HepG2 (cell line): ENCODE data around the gene CLDN20. TPM values are rescaled to one million over a fixed set of nuclear protein-coding genes. Genes with fewer than 3 reads are reported as not detected.

Experiments used
- FOXC1 ChIP-seq: sonication (generic); formaldehyde crosslinking; IDR thresholded peaks from 2 replicates; pipeline ENCODE4 v1.8.0; 2022; ENCODE audit warnings: mild to moderate bottlenecking, missing genetic modification reagents, borderline replicate concordance
- HES4 ChIP-seq: sonication (generic); formaldehyde crosslinking; IDR thresholded peaks from 2 replicates; pipeline ENCODE4 v1.9.0; 2021; ENCODE audit warnings: mild to moderate bottlenecking, missing genetic modification reagents, borderline replicate concordance
- KLF11 ChIP-seq: IDR thresholded peaks from 2 replicates; pipeline ENCODE4 v1.6.1; 2016; ENCODE audit warnings: missing compliant biosample characterization
- MAFG ChIP-seq: sonication (generic); formaldehyde crosslinking; IDR thresholded peaks from 2 replicates; pipeline ENCODE4 v1.5.1; 2020; ENCODE audit warnings: mild to moderate bottlenecking, missing genetic modification reagents
- MYC ChIP-seq: sonication (generic); formaldehyde crosslinking; IDR thresholded peaks from 2 replicates; pipeline ENCODE4 v1.9.0; 2021; ENCODE audit warnings: missing genetic modification reagents, borderline replicate concordance
- NCOA2 ChIP-seq: sonication (generic); formaldehyde crosslinking; IDR thresholded peaks from 2 replicates; pipeline ENCODE4 v1.8.0; 2022; ENCODE audit warnings: inconsistent platforms
- NRL ChIP-seq: sonication (generic); formaldehyde crosslinking; IDR thresholded peaks from 2 replicates; pipeline ENCODE4 v1.5.0; 2020; ENCODE audit warnings: missing genetic modification reagents, mild to moderate bottlenecking, moderate library complexity, borderline replicate concordance
- SIN3B ChIP-seq: fragments of 150-350 bp; IDR thresholded peaks from 2 replicates; pipeline ENCODE4 v1.6.1; 2014; ENCODE audit warnings: low read length
- SKI ChIP-seq: fragments of 450-650 bp; IDR thresholded peaks from one replicate; pipeline ENCODE4 v1.6.1; 2018; ENCODE audit warnings: mild to moderate bottlenecking; ENCODE audit not compliant: partially characterized antibody
- SMARCC2 ChIP-seq: fragments of 450-650 bp; IDR thresholded peaks from 2 replicates; pipeline ENCODE4 v1.6.1; 2017; ENCODE audit warnings: antibody characterized with exemption, mild to moderate bottlenecking
- SNAPC2 ChIP-seq: sonication (generic); formaldehyde crosslinking; IDR thresholded peaks from 2 replicates; pipeline ENCODE4 v1.8.1; 2022; ENCODE audit warnings: mild to moderate bottlenecking, missing genetic modification reagents
- TOPORS ChIP-seq: sonication (generic); formaldehyde crosslinking; IDR thresholded peaks from 2 replicates; pipeline ENCODE4 v1.8.0; 2023; ENCODE audit warnings: mild to moderate bottlenecking, missing genetic modification reagents
- ZBTB3 ChIP-seq: sonication (generic); formaldehyde crosslinking; IDR thresholded peaks from 2 replicates; pipeline ENCODE4 v1.4.0; 2020; ENCODE audit warnings: low read depth, mild to moderate bottlenecking, moderate library complexity, missing genetic modification reagents, borderline replicate concordance
- ZBTB33 ChIP-seq: sonication (generic); formaldehyde crosslinking; IDR thresholded peaks from 2 replicates; pipeline ENCODE4 v1.4.0; 2020; ENCODE audit warnings: missing genetic modification reagents
- ZNF224 ChIP-seq: sonication (generic); formaldehyde crosslinking; IDR thresholded peaks from 2 replicates; pipeline ENCODE4 v1.5.0; 2020; ENCODE audit warnings: mild to moderate bottlenecking, missing genetic modification reagents
- ZNF256 ChIP-seq: sonication (generic); formaldehyde crosslinking; conservative IDR thresholded peaks from 2 replicates; pipeline ENCODE4 v1.4.0; 2020; ENCODE audit warnings: missing genetic modification reagents
- ZNF282 ChIP-seq: fragments of 450-650 bp; IDR thresholded peaks from 2 replicates; pipeline ENCODE4 v1.6.1; 2018; ENCODE audit not compliant: partially characterized antibody
- ZNF543 ChIP-seq: sonication (generic); formaldehyde crosslinking; IDR thresholded peaks from 2 replicates; pipeline ENCODE4 v1.4.0; 2020; ENCODE audit warnings: mild to moderate bottlenecking, missing genetic modification reagents
- polyA plus RNA-seq, 8 experiments: library from polyadenylated mRNA; depleted of rRNA in 3 of 8; stranded (reverse) in 7 of 8; unstranded in 1 of 8; fragments of >200 nt; fragmentation: Illumina TruSeq in 4 of 8; extraction: Trizol in 4 of 8; gene quantifications; 2 replicates each; pipeline versions ENCODE4 v1.2.1 to v1.2.3, GENCODE V29; 2011 to 2016; ENCODE audit warnings: low read depth in 4 of 8, missing spikeins in 1 of 8, mixed read lengths in 1 of 8; ENCODE audit not compliant: insufficient read depth in 1 of 8
- total RNA-seq, 5 experiments: library from RNA; depleted of rRNA; stranded (reverse); fragments of >200 nt; fragmentation: Illumina TruSeq; extraction: Trizol; gene quantifications; 2 replicates each; pipeline ENCODE4 v1.2.3, GENCODE V29; 2016; ENCODE audit warnings: low read depth in 1 of 5
- TF ChIP-seq, protein P1 (sequence below): sonication (generic); formaldehyde crosslinking; IDR thresholded peaks from 2 replicates; pipeline ENCODE4 v1.5.1; 2020; ENCODE audit warnings: mild to moderate bottlenecking, missing genetic modification reagents, moderate library complexity
- TF ChIP-seq, protein P2 (sequence below): sonication (generic); formaldehyde crosslinking; IDR thresholded peaks from 2 replicates; pipeline ENCODE4 v1.5.1; 2020; ENCODE audit warnings: missing genetic modification reagents, mild to moderate bottlenecking, borderline replicate concordance

The CLDN20 gene
- total and polyA plus RNA-seq, 2 of the 13 experiments (the other 11 are each of a cell fraction or from before 2014, with no cell fraction given) = not detected

DNA sequence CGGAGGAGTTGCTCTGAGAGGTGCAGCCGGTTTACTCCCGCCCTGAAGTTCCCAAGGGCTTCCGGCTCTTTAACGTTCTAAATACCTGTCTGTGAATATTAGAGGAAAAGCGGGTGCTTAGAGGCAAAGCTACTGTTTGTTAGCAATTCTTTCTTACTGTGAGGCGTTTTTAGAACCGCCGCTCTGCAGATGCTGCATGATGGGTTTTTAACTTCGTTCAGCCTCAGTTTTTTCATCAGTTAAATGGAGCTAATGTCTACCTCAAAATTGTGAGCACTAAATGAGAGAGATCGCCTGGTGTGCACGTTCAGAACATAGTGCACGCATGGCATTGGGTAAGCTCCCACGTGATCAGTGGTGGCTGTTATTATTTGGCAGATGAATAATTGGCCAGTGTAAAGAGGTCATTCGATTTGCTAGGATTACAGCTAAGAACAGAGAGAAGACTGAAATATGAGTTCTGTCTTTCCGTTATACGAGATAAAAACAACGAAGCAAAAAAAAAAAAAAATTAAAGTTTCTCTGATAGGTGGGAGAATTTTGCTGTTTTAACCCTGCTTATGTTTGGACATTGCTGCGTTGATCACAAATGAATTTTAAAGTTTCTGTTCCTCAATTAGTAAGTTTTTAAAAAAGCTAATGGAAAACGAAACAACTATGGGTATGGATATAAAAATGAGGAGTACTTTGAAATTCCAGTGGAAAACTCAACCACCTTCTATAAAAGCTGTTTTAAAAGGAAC is 51.1 kb downstream of the CLDN20 start (continued):
- TF ChIP-seq, protein P1, sequence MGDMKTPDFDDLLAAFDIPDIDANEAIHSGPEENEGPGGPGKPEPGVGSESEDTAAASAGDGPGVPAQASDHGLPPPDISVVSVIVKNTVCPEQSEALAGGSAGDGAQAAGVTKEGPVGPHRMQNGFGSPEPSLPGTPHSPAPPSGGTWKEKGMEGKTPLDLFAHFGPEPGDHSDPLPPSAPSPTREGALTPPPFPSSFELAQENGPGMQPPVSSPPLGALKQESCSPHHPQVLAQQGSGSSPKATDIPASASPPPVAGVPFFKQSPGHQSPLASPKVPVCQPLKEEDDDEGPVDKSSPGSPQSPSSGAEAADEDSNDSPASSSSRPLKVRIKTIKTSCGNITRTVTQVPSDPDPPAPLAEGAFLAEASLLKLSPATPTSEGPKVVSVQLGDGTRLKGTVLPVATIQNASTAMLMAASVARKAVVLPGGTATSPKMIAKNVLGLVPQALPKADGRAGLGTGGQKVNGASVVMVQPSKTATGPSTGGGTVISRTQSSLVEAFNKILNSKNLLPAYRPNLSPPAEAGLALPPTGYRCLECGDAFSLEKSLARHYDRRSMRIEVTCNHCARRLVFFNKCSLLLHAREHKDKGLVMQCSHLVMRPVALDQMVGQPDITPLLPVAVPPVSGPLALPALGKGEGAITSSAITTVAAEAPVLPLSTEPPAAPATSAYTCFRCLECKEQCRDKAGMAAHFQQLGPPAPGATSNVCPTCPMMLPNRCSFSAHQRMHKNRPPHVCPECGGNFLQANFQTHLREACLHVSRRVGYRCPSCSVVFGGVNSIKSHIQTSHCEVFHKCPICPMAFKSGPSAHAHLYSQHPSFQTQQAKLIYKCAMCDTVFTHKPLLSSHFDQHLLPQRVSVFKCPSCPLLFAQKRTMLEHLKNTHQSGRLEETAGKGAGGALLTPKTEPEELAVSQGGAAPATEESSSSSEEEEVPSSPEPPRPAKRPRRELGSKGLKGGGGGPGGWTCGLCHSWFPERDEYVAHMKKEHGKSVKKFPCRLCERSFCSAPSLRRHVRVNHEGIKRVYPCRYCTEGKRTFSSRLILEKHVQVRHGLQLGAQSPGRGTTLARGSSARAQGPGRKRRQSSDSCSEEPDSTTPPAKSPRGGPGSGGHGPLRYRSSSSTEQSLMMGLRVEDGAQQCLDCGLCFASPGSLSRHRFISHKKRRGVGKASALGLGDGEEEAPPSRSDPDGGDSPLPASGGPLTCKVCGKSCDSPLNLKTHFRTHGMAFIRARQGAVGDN (CRISPR knock-in tag) = no peak; the same call in 1 of the 2 replicates
- TF ChIP-seq, protein P2, sequence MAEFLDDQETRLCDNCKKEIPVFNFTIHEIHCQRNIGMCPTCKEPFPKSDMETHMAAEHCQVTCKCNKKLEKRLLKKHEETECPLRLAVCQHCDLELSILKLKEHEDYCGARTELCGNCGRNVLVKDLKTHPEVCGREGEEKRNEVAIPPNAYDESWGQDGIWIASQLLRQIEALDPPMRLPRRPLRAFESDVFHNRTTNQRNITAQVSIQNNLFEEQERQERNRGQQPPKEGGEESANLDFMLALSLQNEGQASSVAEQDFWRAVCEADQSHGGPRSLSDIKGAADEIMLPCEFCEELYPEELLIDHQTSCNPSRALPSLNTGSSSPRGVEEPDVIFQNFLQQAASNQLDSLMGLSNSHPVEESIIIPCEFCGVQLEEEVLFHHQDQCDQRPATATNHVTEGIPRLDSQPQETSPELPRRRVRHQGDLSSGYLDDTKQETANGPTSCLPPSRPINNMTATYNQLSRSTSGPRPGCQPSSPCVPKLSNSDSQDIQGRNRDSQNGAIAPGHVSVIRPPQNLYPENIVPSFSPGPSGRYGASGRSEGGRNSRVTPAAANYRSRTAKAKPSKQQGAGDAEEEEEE (CRISPR knock-in tag) = no peak
- TF ChIP-seq SMARCC2 = no peak
- no peak for TF ChIP-seq MAFG (CRISPR knock-in tag)
- peak; percentile 81 for TF ChIP-seq FOXC1
- TF ChIP-seq SKI = no peak
- TF ChIP-seq ZNF543 = no peak
- peak; percentile 44; the same call in 1 of the 2 replicates for TF ChIP-seq MYC (CRISPR knock-in tag)
- peak; percentile 57; the same call in 1 of the 2 replicates for TF ChIP-seq NCOA2 (CRISPR knock-in tag)
- no peak for TF ChIP-seq SIN3B
- peak; percentile 67; the same call in 1 of the 2 replicates for TF ChIP-seq ZNF224
- no peak for TF ChIP-seq HES4 (CRISPR knock-in tag)
- peak; percentile 48; the same call in 1 of the 2 replicates for TF ChIP-seq ZBTB33
- peak; percentile 7; the same call in 1 of the 2 replicates for TF ChIP-seq TOPORS (CRISPR knock-in tag)
- no peak for TF ChIP-seq KLF11
- TF ChIP-seq ZBTB3 (CRISPR knock-in tag) = no peak
- TF ChIP-seq ZNF256 (CRISPR knock-in tag) = peak; percentile 27; the same call in 1 of the 2 replicates
- TF ChIP-seq NRL (CRISPR knock-in tag) = no peak
- TF ChIP-seq SNAPC2 (CRISPR knock-in tag) = peak; percentile 92
- no peak for TF ChIP-seq ZNF282
